Skin of body (tissue), 2 donors: ENCODE results near the gene PLAAT1. TPM values are rescaled to one million over a fixed set of nuclear protein-coding genes. Genes with fewer than 3 reads are reported as not detected.
A peak's percentile ranks its signal among the peaks of the same experiment; 100 is the strongest.

ENCODE experiments used
- DNase-seq: peaks from one replicate; lab custom pipeline; 2025; lab: John Stamatoyannopoulos, UW
- total RNA-seq: library from RNA; depleted of rRNA; stranded (reverse); fragments of >200 nt; gene quantifications from one replicate; pipeline ENCODE4 v1.2.3, GENCODE V29; 2014

PLAAT1 gene
- 2.4 TPM for total RNA-seq

DNA sequence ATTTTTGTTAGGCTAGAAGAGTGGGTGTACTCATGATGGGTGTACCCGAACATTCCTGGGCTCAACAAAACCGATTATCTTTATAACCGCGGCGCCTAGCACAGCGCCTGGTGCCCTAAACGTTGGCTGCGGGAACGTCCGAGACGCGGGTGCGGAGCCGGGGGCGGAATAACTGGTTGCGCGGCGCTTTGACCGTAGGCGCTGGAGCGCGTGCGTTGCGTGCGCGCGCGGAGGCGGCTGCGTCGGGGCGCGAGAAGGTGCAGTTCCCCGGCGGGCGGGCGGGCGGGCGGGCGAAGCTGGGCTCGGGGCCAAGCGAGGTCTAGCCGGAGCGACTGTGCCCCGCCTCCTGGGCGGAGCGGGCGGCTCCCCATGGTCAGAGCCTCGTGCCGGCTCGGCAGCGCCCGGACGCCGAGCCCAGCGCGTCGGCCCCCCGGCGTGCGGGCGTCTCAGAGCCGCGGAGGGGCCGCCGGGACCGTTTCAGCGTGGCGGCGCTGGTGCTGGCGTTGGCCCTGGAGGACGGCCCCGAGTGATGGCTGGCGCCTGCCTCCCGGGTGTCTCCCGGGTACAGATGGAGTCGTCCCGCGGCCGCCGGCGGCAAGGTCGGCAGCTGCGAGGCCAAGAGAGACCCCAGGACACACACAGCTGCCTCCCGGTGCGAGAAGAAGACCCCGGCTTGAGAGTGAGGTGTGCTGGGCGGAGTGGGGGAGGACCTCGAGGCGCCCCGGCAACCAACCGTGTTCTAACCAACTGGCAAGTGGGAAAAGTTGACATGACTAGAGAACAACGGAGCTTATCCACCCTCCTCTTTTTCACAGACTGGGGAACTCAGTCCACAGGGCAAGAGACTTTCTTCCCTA, at the start of gene PLAAT1:
TSS of gene PLAAT1 (plus strand) at position 373 of the 857 bp plus-strand sequence. CDS start 14,429 bp downstream, outside the sequence.
- DNase-seq: no peak

GRCh38 chr3:193194371-193194770, 46.7 kb upstream of the PLAAT1 start:
- no peak for DNase-seq

DNA sequence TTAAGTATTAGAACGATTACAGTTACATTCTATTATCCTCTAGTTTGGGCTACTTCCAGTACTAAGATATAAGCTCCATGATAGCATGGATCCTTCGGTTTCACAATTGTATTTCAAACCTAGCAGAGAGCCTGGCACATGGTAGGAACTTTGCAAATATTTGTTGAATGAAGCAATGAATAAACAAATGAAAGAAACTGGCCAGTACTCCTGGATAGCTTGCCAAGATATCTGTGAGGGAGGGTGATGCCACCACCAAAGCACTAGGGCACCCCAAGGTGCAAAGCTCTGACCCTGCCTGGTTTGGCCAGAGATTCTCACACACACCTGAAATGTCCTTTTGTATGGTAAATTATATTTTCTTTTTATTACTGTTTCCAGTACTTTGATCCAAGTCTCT, 44.3 kb upstream of the PLAAT1 start:
- no peak for DNase-seq

DNA sequence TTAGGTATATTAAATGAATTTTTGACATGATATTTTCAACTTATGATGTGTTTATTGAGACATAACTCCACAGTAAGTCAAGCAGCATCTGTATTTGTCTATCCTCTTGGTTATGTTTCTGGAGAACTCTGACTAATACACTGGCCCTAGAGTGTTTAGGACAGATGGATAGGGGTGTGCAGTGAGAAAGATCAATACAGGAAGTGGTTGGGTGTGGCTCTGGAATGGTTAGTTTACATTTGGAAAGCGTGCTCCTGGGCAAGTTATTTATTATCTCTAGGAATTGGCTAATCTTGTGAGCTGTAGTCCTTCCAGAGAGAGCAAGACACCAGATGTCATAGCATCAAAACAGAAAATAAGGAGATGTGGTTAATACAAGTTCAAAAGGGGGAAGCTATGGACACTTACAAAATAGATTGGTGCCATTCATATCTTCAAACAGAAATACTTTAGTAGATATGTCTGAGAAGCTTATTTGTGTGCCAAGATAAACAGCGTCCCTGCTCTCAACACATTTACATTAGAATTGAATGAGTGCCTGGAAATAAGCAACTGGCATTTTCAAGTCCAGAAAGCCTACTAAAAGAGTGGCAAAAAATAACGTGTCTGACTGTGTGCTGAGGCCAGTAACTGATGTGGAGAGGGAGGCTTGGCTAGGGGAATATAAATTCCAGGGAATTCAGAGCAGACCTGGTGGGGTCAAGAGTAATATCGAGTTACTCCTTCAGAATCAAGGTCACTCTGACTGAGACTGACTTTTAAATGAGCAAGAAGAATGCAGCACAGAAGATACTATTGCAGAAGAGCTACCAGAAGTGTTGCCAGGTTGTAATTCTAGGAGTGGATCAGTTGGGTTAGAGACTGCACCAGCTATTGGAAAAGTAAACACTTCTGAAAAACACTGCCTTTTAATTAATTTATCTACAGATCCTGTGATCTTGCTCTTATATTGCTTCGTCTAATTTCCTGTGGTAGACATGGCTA, 33.4 kb upstream of the PLAAT1 start:
- DNase-seq: peak; percentile 54

- no peak for DNase-seq
These were observed 30.4 kb upstream of the PLAAT1 start for GRCh38 chr3:193210618-193211017.

DNA sequence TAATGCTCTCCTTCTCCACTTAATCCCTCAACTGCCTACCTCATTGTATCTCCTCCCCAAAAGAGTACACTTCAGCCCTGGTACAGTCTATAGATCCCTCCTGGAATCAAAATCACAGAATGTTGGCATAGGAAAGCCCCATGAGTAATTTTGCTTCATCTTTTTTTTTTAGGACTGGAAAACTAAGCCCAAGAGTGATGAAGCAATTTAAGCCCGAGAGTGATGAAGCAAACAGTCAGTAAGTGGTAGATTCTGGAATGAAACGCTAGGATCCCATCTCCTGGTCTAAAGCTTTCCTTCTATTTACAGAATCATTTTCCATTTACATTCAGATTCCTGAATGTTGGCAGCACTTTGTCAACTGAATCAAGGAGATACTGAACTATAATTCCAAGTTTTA, 29.8 kb upstream of the PLAAT1 start:
- no peak for DNase-seq

DNA sequence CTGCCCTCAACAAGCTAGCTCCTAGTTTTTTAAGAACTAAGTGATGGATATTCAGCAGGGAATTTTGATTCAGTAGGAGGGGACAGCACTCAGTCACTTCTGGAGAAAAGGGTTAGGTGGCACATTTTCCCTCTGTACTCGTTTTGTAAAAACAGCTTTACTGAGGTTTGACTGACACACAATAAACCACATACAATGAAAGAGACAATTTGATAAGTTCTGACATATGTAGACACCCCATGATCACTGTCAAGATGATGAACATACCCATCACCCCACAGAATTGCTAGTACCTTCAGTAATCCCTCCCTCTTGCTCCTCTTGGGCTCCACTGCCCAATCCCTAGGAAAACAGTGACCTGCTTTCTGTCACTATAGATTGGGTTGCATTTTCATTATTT, 29.0 kb upstream of the PLAAT1 start:
- DNase-seq: no peak

GRCh38 chr3:193212844-193213243, 28.2 kb upstream of the PLAAT1 start:
- no peak for DNase-seq

DNA sequence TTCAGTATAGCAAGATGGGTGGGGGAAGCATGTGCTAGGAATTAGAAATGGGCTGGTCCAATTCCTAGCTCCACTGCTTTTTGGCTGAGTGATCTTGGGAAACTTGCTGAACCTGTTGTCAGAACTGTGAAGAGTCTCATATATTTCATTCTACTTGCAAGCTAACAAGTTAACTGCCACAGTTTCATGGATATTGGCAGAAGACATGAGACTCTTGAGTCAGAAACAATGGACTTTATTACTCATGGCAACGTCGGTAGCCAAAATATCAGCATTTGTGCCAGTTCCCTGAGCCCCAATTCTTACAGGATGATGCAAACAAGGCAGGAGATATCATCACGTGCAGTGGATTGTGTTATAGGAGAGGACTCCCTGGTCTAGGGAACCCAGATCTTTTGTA, 26.6 kb upstream of the PLAAT1 start:
- no peak for DNase-seq

- no peak for DNase-seq
These were observed 15.5 kb upstream of the PLAAT1 start for GRCh38 chr3:193225302-193226125.

DNA sequence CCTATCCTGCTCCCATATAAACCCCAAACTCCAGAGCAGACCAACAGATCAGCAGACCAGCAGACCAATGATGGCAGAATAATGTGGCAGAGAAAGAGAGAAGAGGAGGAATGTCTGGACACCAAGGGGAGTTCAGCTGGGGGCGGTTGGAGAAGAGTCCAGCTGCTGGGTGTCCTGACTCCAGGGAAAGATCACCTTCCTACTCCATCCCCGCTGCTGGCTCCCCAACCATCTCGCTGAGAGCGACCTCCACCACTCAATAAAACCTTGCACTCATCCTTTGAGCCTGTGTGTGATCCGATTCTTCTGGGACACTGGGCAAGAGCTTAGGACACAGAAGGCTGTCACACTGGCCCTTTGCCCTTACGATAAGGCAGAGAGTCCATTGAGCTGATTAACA, 12.8 kb upstream of the PLAAT1 start:
- no peak for DNase-seq

DNA sequence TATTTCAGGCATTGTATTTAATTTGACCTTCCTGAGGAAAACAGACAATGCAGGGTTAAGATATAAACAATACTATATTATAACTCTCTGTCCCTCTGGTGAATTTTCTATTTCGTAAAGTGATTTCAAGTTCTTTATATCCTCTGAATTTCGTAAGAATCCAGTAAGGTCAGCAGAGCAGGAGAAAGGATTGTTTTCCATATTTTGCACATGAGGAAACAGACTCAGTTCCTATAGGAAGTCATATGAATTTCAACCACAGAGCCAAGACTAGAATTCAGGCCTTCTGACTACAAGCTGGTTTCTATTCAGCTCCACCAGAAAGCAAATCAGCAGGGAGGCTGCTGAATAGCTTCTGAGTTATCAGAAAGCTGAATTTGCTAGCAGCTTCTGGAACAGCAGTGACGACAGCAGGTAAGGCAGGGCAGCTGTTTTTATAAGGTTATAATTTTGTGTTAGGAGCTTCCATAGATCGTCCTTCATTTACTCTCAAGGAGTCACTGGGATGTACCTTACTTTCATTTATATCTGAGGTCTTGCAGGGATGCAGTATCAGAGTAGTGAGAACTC, 11.1 kb upstream of the PLAAT1 start:
- no peak for DNase-seq

DNA sequence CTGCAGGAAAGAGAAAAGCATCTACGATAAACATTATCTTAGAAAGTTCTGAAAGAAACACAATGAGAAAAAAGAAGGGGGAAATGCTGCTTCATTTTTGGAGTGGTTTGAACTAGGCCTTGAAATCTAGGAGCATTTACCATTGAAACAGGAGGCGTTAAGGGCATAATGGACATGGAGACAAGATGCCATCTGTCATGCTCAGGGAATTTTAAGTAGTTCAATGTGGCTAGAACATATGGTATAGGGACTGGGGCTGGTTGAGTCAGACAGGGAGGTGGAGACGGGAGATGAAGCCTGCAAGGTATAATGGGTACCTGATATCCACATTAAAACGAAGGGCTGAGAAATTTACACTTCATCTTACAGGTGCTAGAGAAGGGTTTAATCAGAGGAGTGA, 10.4 kb upstream of the PLAAT1 start:
- no peak for DNase-seq

GRCh38 chr3:193231201-193231600, 9.8 kb upstream of the PLAAT1 start:
- no peak for DNase-seq

- DNase-seq: no peak
These were observed 4.4 kb upstream of the PLAAT1 start for GRCh38 chr3:193236599-193236998.

- no peak for DNase-seq
These were observed 4.0 kb upstream of the PLAAT1 start for GRCh38 chr3:193237030-193237429.

DNA sequence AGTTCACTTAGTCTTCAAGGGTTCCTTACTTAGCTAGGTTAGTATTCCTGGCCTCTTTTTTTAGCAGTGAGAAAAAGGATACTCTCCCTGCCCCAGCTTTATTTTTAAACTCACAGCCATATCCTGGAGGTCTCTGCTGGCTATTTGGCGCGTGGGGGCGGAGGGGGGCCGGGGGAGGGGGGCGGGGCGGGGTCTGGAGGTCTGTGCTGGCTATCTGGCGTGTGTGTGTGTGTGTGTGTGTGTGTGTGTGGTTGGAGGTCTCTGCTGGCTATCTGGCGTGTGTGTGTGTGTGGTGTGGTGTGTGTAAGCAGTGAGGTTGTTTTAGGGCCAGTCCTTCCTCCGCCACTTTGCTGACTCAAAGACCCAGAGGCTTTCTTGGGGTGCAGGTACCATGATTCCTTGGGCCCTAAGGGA, 579 bp upstream of the PLAAT1 start:
- DNase-seq: peak; percentile 12

DNA sequence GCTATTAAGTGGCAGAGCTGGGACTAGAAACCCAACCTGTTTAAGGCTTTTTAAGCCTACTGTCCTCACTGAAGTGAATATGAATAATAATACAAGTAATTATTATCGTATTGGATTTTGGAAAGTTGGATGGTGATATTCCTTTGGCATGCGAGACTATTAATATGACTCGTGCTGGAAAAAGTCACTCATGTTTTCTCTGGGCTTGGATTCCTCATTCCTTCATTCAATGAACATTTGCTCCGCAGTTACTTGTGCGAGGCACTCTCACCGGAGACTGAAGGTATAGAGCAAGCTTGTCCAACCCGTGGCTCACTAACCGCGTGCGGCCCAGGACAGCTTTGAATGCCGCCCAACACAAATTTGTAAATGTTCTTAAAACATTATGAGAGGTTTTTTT, 694 bp downstream of the PLAAT1 start:
- peak; percentile 37 for DNase-seq

DNA sequence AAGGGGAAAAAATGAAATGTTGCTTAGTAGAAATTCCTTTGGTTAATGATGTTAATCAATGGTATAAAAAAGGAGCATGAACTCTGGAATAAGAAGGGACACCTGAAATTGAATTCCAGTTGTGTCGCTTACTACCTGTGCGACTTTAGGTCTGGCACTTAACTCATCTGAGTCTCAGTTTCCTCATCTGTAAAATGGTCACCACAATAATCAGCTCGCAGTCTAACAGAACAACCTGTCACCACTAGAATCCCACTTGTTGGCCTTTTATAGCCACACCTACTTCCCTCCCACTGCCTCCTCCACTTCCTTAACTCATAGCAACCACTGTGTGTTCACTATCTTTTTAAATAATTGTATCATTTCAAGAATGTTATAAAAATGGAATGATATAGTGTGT, 2.5 kb downstream of the PLAAT1 start:
- no peak for DNase-seq

GRCh38 chr3:193248848-193249468, 7.9 kb downstream of the PLAAT1 start:
- DNase-seq: no peak

GRCh38 chr3:193250492-193250891, 9.5 kb downstream of the PLAAT1 start:
- no peak for DNase-seq
